ENCODE measurements around the gene B3GNT7.
A peak's percentile ranks its signal among the peaks of the same experiment; 100 is the strongest.

The B3GNT7 gene

DNA sequence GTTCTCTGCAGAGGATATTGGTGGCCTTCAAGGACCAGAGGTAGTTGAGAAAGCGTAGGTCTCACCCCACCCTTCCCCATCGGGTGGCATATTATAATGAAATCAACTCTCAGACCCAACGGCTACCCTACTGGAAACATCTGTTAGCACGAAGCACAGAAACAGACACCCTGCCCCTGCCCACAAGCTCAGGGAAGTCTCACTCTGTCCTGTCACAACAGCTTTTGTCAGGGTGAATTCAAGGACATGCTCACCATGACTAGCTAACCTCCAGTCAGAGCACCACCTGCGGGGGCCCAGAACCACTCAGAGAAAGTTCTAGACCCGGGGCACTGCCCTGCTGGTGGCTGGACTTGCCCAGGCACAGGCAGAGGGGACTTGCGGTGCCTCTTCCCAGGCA, 3.5 kb upstream of the B3GNT7 start:
- H2BK120ac ChIP-seq (ENCODE audit: insufficient read depth, low read length, poor library complexity) = no peak overlapping the region
- no peak overlapping the region for H3K23ac ChIP-seq (ENCODE audit: low read length)
- no peak overlapping the region for H2AK5ac ChIP-seq (ENCODE audit: low read length)
- peaks cover 6% of the 10 kb centered on the region for H3K9me3 ChIP-seq (ENCODE audit: insufficient read depth, low read depth, low read length)
- no peaks in the 10 kb centered on the region for H3K79me2 ChIP-seq (ENCODE audit: control insufficient read depth, insufficient read depth, low read length, poor library complexity)
- H2AFZ ChIP-seq (ENCODE audit: insufficient read depth, low read length, poor library complexity) = no peak overlapping the region
- no peak overlapping the region for H4K12ac ChIP-seq (ENCODE audit: low read depth, low read length)
- no peak overlapping the region for H3K9ac ChIP-seq (ENCODE audit: low read length)
- peaks cover 3% of the 10 kb centered on the region for H3K27me3 ChIP-seq (ENCODE audit: insufficient read depth, low read length)
- H3K27ac ChIP-seq (ENCODE audit: low read depth, low read length) = no peak overlapping the region
- no peak overlapping the region for H3K4me2 ChIP-seq (ENCODE audit: low read length)
- no CpG with 5 or more reads among the region's 7 CpGs for WGBS (ENCODE audit: extremely low coverage, insufficient coverage, insufficient read length)
- no peak overlapping the region for H3K14ac ChIP-seq (ENCODE audit: low read length)
- peaks cover 0 to 2% of the 10 kb centered on the region in 2 experiments for H3K4me1 ChIP-seq (ENCODE audit: control insufficient read depth in 1 of 2, insufficient read depth in 2 of 2, low read length in 2 of 2)
- no peak for DNase-seq
- H3K18ac ChIP-seq (ENCODE audit: low read length) = no peak overlapping the region
- H2BK5ac ChIP-seq (ENCODE audit: low read depth, low read length, poor library complexity) = no peak overlapping the region
- H3K36me3 ChIP-seq (ENCODE audit: control insufficient read depth in 1 of 2, insufficient read depth in 2 of 2, low read length in 2 of 2) = no peaks in the 10 kb centered on the region
- H3K79me1 ChIP-seq (ENCODE audit: low read length) = no peaks in the 10 kb centered on the region
- H3K4me3 ChIP-seq (ENCODE audit: low read depth, low read length) = no peak overlapping the region
- no peak overlapping the region for H4K91ac ChIP-seq (ENCODE audit: low read depth, low read length)
- no peak overlapping the region for H4K8ac ChIP-seq (ENCODE audit: low read depth, low read length)
- H3K4ac ChIP-seq (ENCODE audit: low read depth, low read length) = no peak overlapping the region
- no peak overlapping the region for H2BK12ac ChIP-seq (ENCODE audit: low read length)

- Histone ChIP-seq H3K4ac (ENCODE audit: low read depth, low read length) (no peak overlapping the region), H4K91ac (ENCODE audit: low read depth, low read length) (no peak overlapping the region), H2BK120ac (ENCODE audit: insufficient read depth, low read length, poor library complexity) (no peak overlapping the region), H2AK5ac (ENCODE audit: low read length) (no peak overlapping the region), H2BK12ac (ENCODE audit: low read length) (no peak overlapping the region), H3K27ac (ENCODE audit: low read depth, low read length) (no peak overlapping the region), H3K79me1 (ENCODE audit: low read length) (no peaks in the 10 kb centered on the region), H2AFZ (ENCODE audit: insufficient read depth, low read length, poor library complexity) (no peak overlapping the region), H2BK5ac (ENCODE audit: low read depth, low read length, poor library complexity) (no peak overlapping the region), H3K4me1 (ENCODE audit: control insufficient read depth in 1 of 2, insufficient read depth in 2 of 2, low read length in 2 of 2) (peaks cover 0 to 2% of the 10 kb centered on the region in 2 experiments), H4K12ac (ENCODE audit: low read depth, low read length) (no peak overlapping the region), H3K18ac (ENCODE audit: low read length) (no peak overlapping the region), H3K36me3 (ENCODE audit: control insufficient read depth in 1 of 2, insufficient read depth in 2 of 2, low read length in 2 of 2) (no peaks in the 10 kb centered on the region), H3K9me3 (ENCODE audit: insufficient read depth, low read depth, low read length) (peaks cover 6% of the 10 kb centered on the region), H3K4me3 (ENCODE audit: low read depth, low read length) (no peak overlapping the region), H3K4me2 (ENCODE audit: low read length) (no peak overlapping the region), H3K79me2 (ENCODE audit: control insufficient read depth, insufficient read depth, low read length, poor library complexity) (no peaks in the 10 kb centered on the region), H3K23ac (ENCODE audit: low read length) (no peak overlapping the region), H3K14ac (ENCODE audit: low read length) (no peak overlapping the region), H4K8ac (ENCODE audit: low read depth, low read length) (no peak overlapping the region), H3K9ac (ENCODE audit: low read length) (no peak overlapping the region), H3K27me3 (ENCODE audit: insufficient read depth, low read length) (peaks cover 3% of the 10 kb centered on the region)
- DNase-seq = no peak
- no CpG with 5 or more reads among the region's 14 CpGs for WGBS (ENCODE audit: extremely low coverage, insufficient coverage, insufficient read length)
These were observed 2.9 kb upstream of the B3GNT7 start for GRCh38 chr2:231392431-231393148.

DNA sequence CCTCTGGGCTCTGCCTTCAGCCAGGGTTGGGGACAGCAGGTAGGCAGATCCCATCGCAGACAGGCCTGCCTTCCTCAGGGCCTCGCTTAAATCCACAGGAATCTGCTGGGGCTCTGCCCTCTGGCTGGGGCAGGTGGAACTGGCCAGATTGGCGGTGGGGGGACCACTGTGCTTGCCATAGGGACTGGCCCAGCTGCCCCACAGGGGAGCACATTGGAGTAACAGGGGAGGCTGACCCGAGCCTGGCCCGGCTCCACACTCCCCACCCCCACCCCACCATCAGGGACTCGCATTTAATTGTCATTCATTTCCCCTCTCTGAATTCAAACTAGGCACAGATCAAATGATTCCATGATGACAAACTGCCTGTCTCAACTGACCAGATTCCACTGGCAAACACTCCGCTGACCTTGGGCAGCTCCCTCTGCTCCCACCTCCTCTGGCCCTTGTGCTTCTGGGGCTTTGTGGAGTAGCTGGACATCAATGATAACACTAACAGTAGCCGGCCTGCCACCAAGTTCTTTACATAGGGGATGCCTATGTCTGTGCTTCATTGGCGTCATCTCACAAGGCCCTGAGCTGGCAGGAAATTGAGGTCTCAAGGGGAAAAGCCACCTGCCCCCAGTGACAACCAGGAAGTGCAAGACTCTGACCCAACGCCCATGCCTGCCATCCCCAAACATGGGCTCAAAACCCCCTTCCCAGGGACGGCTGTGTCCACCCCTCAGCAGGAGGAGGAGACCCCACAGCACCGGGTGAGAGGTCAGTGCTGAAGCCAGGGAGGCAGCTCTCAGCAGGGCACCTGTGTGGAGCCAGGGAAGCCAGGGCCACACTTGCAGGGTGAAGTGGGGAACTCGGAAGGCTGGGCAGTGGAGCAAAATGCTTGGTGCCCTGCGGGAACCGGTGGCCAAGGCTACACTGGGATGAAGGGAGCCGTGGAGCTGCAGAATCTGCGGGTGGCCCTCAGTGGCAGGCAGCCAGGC, 2.1 kb upstream of the B3GNT7 start:
- Histone ChIP-seq H3K27ac (ENCODE audit: low read depth, low read length) (no peak overlapping the region), H3K79me1 (ENCODE audit: low read length) (no peaks in the 10 kb centered on the region), H3K27me3 (ENCODE audit: insufficient read depth, low read length) (peaks cover 3% of the 10 kb centered on the region), H3K36me3 (ENCODE audit: control insufficient read depth in 1 of 2, insufficient read depth in 2 of 2, low read length in 2 of 2) (no peaks in the 10 kb centered on the region), H3K18ac (ENCODE audit: low read length) (no peak overlapping the region), H3K4me2 (ENCODE audit: low read length) (no peak overlapping the region), H4K91ac (ENCODE audit: low read depth, low read length) (no peak overlapping the region), H3K4ac (ENCODE audit: low read depth, low read length) (no peak overlapping the region), H4K8ac (ENCODE audit: low read depth, low read length) (no peak overlapping the region), H3K23ac (ENCODE audit: low read length) (no peak overlapping the region), H3K79me2 (ENCODE audit: control insufficient read depth, insufficient read depth, low read length, poor library complexity) (no peaks in the 10 kb centered on the region), H3K9ac (ENCODE audit: low read length) (no peak overlapping the region), H2BK12ac (ENCODE audit: low read length) (no peak overlapping the region), H3K4me3 (ENCODE audit: low read depth, low read length) (no peak overlapping the region), H3K4me1 (ENCODE audit: control insufficient read depth in 1 of 2, insufficient read depth in 2 of 2, low read length in 2 of 2) (peaks cover 0 to 2% of the 10 kb centered on the region in 2 experiments), H2BK5ac (ENCODE audit: low read depth, low read length, poor library complexity) (no peak overlapping the region), H2AK5ac (ENCODE audit: low read length) (no peak overlapping the region), H4K12ac (ENCODE audit: low read depth, low read length) (no peak overlapping the region), H3K9me3 (ENCODE audit: insufficient read depth, low read depth, low read length) (peaks cover 6% of the 10 kb centered on the region), H3K14ac (ENCODE audit: low read length) (no peak overlapping the region), H2AFZ (ENCODE audit: insufficient read depth, low read length, poor library complexity) (no peak overlapping the region), H2BK120ac (ENCODE audit: insufficient read depth, low read length, poor library complexity) (no peak overlapping the region)
- WGBS (ENCODE audit: extremely low coverage, insufficient coverage, insufficient read length) = no CpG with 5 or more reads among the region's 17 CpGs
- DNase-seq = no peak

- Histone ChIP-seq H2BK5ac (ENCODE audit: low read depth, low read length, poor library complexity) (no peak overlapping the region), H2BK12ac (ENCODE audit: low read length) (no peak overlapping the region), H3K4me1 (ENCODE audit: control insufficient read depth in 1 of 2, insufficient read depth in 2 of 2, low read length in 2 of 2) (peaks cover 0 to 2% of the 10 kb centered on the region in 2 experiments), H2AFZ (ENCODE audit: insufficient read depth, low read length, poor library complexity) (no peak overlapping the region), H3K27me3 (ENCODE audit: insufficient read depth, low read length) (peaks cover 3% of the 10 kb centered on the region), H3K9ac (ENCODE audit: low read length) (no peak overlapping the region), H4K91ac (ENCODE audit: low read depth, low read length) (no peak overlapping the region), H3K4me3 (ENCODE audit: low read depth, low read length) (no peak overlapping the region), H3K4ac (ENCODE audit: low read depth, low read length) (no peak overlapping the region), H3K18ac (ENCODE audit: low read length) (no peak overlapping the region), H4K12ac (ENCODE audit: low read depth, low read length) (no peak overlapping the region), H3K9me3 (ENCODE audit: insufficient read depth, low read depth, low read length) (peaks cover 6% of the 10 kb centered on the region), H3K79me2 (ENCODE audit: control insufficient read depth, insufficient read depth, low read length, poor library complexity) (no peaks in the 10 kb centered on the region), H3K79me1 (ENCODE audit: low read length) (no peaks in the 10 kb centered on the region), H2BK120ac (ENCODE audit: insufficient read depth, low read length, poor library complexity) (no peak overlapping the region), H3K14ac (ENCODE audit: low read length) (no peak overlapping the region), H4K8ac (ENCODE audit: low read depth, low read length) (no peak overlapping the region), H3K36me3 (ENCODE audit: control insufficient read depth in 1 of 2, insufficient read depth in 2 of 2, low read length in 2 of 2) (no peaks in the 10 kb centered on the region), H2AK5ac (ENCODE audit: low read length) (no peak overlapping the region), H3K23ac (ENCODE audit: low read length) (no peak overlapping the region), H3K4me2 (ENCODE audit: low read length) (no peak overlapping the region), H3K27ac (ENCODE audit: low read depth, low read length) (no peak overlapping the region)
- no CpG with 5 or more reads among the region's 13 CpGs for WGBS (ENCODE audit: extremely low coverage, insufficient coverage, insufficient read length)
- DNase-seq = peak; percentile 63 to 82
These were observed 1.0 kb upstream of the B3GNT7 start for GRCh38 chr2:231394211-231395141.
